SU-DHL-6 (cell line): Measurements from ENCODE around the gene NTRK2.

Experiments used
- H2AFZ ChIP-seq: fragments of 200-600 bp; sonication (generic); 2 replicates; pipeline ENCODE4 v1.6.1; 2014; ENCODE audit warnings: low read depth, mild to moderate bottlenecking, moderate library complexity, mixed read lengths, antibody characterized with exemption, low read length; ENCODE audit not compliant: severe bottlenecking
- H3F3A ChIP-seq: fragments of 200-600 bp; shearing (Covaris generic); 2 replicates; pipeline ENCODE4 v1.6.0; 2016; ENCODE audit warnings: antibody characterized with exemption, mild to moderate bottlenecking; ENCODE audit not compliant: insufficient read depth
- H3K27ac ChIP-seq: fragments of 200-600 bp; sonication (generic); 2 replicates; pipeline ENCODE4 v1.5.1; 2016; ENCODE audit warnings: low read depth, mild to moderate bottlenecking, low read length, moderate library complexity, mixed read lengths
- H3K27me3 ChIP-seq: fragments of 200-600 bp; sonication (generic), shearing (Covaris generic); 2 replicates; pipeline ENCODE4 v1.6.0; 2014; ENCODE audit warnings: mild to moderate bottlenecking, low read length
- H3K36me3 ChIP-seq: fragments of 200-600 bp; sonication (generic); 2 replicates; pipeline ENCODE4 v1.6.1; 2014; ENCODE audit warnings: mild to moderate bottlenecking, low read length, mixed read lengths
- H3K4me2 ChIP-seq: fragments of 300-600, 200-600 bp; shearing (Covaris generic), sonication (generic); 2 replicates; pipeline ENCODE4 v1.6.0; 2014; ENCODE audit warnings: low read length, low read depth, mild to moderate bottlenecking; ENCODE audit not compliant: poor library complexity, severe bottlenecking
- H3K4me3 ChIP-seq: fragments of 200-600 bp; sonication (generic); 2 replicates; pipeline ENCODE4 v1.5.1; 2014; ENCODE audit warnings: antibody characterized with exemption, low read length, mild to moderate bottlenecking, mixed read lengths; ENCODE audit not compliant: insufficient read depth, poor library complexity, severe bottlenecking
- H3K79me2 ChIP-seq: fragments of 200-600 bp; sonication (generic); 2 replicates; pipeline ENCODE4 v1.6.1; 2014; ENCODE audit warnings: mild to moderate bottlenecking, low read length, moderate library complexity; ENCODE audit not compliant: insufficient read depth
- H3K9ac ChIP-seq: fragments of 200-600 bp; sonication (generic); 2 replicates; pipeline ENCODE4 v1.7.0; 2014; ENCODE audit warnings: mild to moderate bottlenecking, low read length
- H3K9me2 ChIP-seq: fragments of 200-600 bp; sonication (generic); replicated peaks from 2 replicates; pipeline ENCODE4 v1.6.1; 2014; ENCODE audit warnings: low read length; ENCODE audit not compliant: insufficient read depth
- H3K9me3 ChIP-seq: fragments of 200-600 bp; sonication (generic); 2 replicates; pipeline ENCODE4 v1.6.1; 2014; ENCODE audit warnings: low read length, mixed read lengths; ENCODE audit not compliant: insufficient read depth
- H4K20me1 ChIP-seq: fragments of 200-600 bp; sonication (generic); 2 replicates; pipeline ENCODE4 v1.6.1; 2014; ENCODE audit warnings: low read depth, mild to moderate bottlenecking, antibody characterized with exemption, low read length, moderate library complexity, mixed read lengths
- EZH2phosphoT487 ChIP-seq: fragments of 200-600 bp; sonication (generic), shearing (Covaris generic); conservative IDR thresholded peaks from 2 replicates; pipeline ENCODE4 v1.6.1; 2018; ENCODE audit warnings: mild to moderate bottlenecking, antibody characterized with exemption, low read length, moderate library complexity, mixed read lengths
- TF ChIP-seq, protein P1 (sequence below): fragments of 200-600 bp; sonication (generic); IDR thresholded peaks from one replicate; pipeline ENCODE4 v1.5.1; 2017; ENCODE audit warnings: antibody characterized with exemption, mild to moderate bottlenecking, low read length, moderate library complexity; ENCODE audit not compliant: insufficient read depth, poor library complexity, severe bottlenecking

Gene NTRK2

DNA sequence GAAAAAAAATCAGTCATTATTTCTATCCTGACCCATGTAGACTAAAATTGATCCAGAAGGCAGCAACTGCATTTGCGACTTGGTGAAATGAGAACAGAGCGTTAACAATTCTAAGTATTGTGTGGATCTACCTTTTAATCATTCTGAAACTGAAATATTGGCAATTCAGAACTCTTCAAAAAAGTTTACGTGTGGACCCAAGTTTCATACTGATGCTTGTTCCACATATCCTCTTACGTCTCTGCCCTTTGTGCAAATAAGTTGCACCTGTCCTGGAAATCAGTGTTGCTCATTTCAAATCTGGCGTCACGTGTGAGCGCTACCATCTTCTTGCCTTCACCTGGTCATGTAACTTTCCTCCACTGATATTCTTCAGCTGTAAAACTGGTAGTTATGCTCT, 74.7 kb downstream of the NTRK2 start:
- H3K9me2 ChIP-seq, result no peaks in the 10 kb centered on the region
- no peak overlapping the region for H3K4me3 ChIP-seq
- no peak overlapping the region for H3K9ac ChIP-seq
- H3K4me2 ChIP-seq, result no peak overlapping the region
- no peaks in the 10 kb centered on the region for H4K20me1 ChIP-seq
- H2AFZ ChIP-seq, result no peak overlapping the region
- no peaks in the 10 kb centered on the region for H3K27me3 ChIP-seq
- no peaks in the 10 kb centered on the region for H3F3A ChIP-seq
- no peaks in the 10 kb centered on the region for H3K79me2 ChIP-seq
- no peak overlapping the region for H3K27ac ChIP-seq
- H3K36me3 ChIP-seq, result no peaks in the 10 kb centered on the region
- no peaks in the 10 kb centered on the region for H3K9me3 ChIP-seq
- TF ChIP-seq, protein P1, sequence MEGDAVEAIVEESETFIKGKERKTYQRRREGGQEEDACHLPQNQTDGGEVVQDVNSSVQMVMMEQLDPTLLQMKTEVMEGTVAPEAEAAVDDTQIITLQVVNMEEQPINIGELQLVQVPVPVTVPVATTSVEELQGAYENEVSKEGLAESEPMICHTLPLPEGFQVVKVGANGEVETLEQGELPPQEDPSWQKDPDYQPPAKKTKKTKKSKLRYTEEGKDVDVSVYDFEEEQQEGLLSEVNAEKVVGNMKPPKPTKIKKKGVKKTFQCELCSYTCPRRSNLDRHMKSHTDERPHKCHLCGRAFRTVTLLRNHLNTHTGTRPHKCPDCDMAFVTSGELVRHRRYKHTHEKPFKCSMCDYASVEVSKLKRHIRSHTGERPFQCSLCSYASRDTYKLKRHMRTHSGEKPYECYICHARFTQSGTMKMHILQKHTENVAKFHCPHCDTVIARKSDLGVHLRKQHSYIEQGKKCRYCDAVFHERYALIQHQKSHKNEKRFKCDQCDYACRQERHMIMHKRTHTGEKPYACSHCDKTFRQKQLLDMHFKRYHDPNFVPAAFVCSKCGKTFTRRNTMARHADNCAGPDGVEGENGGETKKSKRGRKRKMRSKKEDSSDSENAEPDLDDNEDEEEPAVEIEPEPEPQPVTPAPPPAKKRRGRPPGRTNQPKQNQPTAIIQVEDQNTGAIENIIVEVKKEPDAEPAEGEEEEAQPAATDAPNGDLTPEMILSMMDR, result no peak
- TF ChIP-seq EZH2phosphoT487, result no peak

DNA sequence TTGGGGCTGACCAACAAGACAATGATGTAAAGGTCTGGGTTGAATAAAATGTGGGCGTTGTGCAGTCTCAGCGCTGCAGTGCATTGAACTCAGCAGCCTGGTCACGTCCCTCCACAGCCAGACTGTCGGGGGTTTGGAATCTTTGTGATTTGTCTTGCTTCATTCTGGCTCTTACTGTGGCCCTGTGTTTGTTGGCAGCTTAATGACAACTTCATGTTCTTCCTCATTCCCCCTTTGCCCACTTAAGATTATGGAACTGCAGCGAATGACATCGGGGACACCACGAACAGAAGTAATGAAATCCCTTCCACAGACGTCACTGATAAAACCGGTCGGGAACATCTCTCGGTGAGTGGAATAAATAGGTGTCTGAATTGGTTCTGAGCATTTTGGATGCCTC, 75.2 kb downstream of the NTRK2 start:
- no peaks in the 10 kb centered on the region for H3K36me3 ChIP-seq
- no peaks in the 10 kb centered on the region for H3K9me3 ChIP-seq
- no peak overlapping the region for H3K27ac ChIP-seq
- no peaks in the 10 kb centered on the region for H3F3A ChIP-seq
- H3K27me3 ChIP-seq, result no peaks in the 10 kb centered on the region
- no peak overlapping the region for H3K4me3 ChIP-seq
- H3K79me2 ChIP-seq, result no peaks in the 10 kb centered on the region
- no peak overlapping the region for H2AFZ ChIP-seq
- H3K9ac ChIP-seq, result no peak overlapping the region
- H4K20me1 ChIP-seq, result no peaks in the 10 kb centered on the region
- no peak for TF ChIP-seq EZH2phosphoT487
- TF ChIP-seq, protein P1, result no peak
- H3K4me2 ChIP-seq, result no peak overlapping the region
- H3K9me2 ChIP-seq, result no peaks in the 10 kb centered on the region

DNA sequence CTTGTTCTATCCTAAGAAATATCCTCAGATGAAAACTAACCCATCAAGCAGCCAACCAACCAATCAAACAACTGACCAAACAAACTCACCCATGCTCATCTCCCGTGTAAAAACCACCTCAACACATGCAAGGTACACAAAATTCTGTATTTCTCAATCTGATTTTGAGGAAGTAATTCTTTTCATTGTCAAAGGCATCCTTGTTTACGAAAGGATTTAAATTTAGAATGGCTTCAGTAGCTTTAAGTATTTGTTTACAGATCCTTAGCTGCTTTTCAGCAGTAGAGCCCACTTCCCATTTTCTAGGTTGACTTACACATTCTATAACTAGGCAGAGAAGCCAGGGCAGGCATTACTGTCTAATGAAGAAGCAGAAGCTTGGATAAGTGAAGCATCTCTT, 78.6 kb downstream of the NTRK2 start:
- Histone ChIP-seq H4K20me1 (no peaks in the 10 kb centered on the region), H3K9ac (no peak overlapping the region), H3K36me3 (no peaks in the 10 kb centered on the region), H2AFZ (no peak overlapping the region), H3F3A (no peaks in the 10 kb centered on the region), H3K79me2 (no peaks in the 10 kb centered on the region), H3K4me2 (no peak overlapping the region), H3K9me2 (no peaks in the 10 kb centered on the region), H3K4me3 (no peak overlapping the region), H3K27me3 (no peaks in the 10 kb centered on the region), H3K27ac (no peak overlapping the region), H3K9me3 (no peaks in the 10 kb centered on the region)
- TF ChIP-seq, protein P1, result no peak
- no peak for TF ChIP-seq EZH2phosphoT487
